GM18858 (cell line): ENCODE measurements around the gene FOXC1.

Experiments
- ATAC-seq: cut with Tn5 transposase; IDR thresholded peaks from one replicate; pipeline ENCODE4 v1.9.1; 2021; ENCODE audit not compliant: unreplicated experiment

FOXC1 gene

GRCh38 chr6:1584146-1584545 is 25.6 kb upstream of the FOXC1 start:
- ATAC-seq = no peak

- no peak for ATAC-seq
Observed at GRCh38 chr6:1584996-1585668, 24.6 kb upstream of the FOXC1 start.

- ATAC-seq = no peak
Observed at GRCh38 chr6:1585669-1586049, 24.1 kb upstream of the FOXC1 start.

GRCh38 chr6:1586256-1586655 is 23.5 kb upstream of the FOXC1 start:
- no peak for ATAC-seq

GRCh38 chr6:1586861-1587450 is 22.8 kb upstream of the FOXC1 start:
- no peak for ATAC-seq

GRCh38 chr6:1587546-1587945 is 22.2 kb upstream of the FOXC1 start:
- no peak for ATAC-seq

GRCh38 chr6:1587977-1588376 is 21.7 kb upstream of the FOXC1 start:
- ATAC-seq = no peak

- ATAC-seq = no peak
Observed at GRCh38 chr6:1589208-1589607, 20.5 kb upstream of the FOXC1 start.

- ATAC-seq = no peak
Observed at GRCh38 chr6:1590580-1590979, 19.1 kb upstream of the FOXC1 start.

- ATAC-seq = no peak
Observed at GRCh38 chr6:1591243-1591642, 18.5 kb upstream of the FOXC1 start.

GRCh38 chr6:1591926-1592325 is 17.8 kb upstream of the FOXC1 start:
- ATAC-seq = no peak

- no peak for ATAC-seq
Observed at GRCh38 chr6:1592852-1593251, 16.9 kb upstream of the FOXC1 start.

- ATAC-seq = no peak
Observed at GRCh38 chr6:1593286-1593957, 16.3 kb upstream of the FOXC1 start.

- ATAC-seq = no peak
Observed at GRCh38 chr6:1593958-1594314, 15.8 kb upstream of the FOXC1 start.

- no peak for ATAC-seq
Observed at GRCh38 chr6:1594445-1595200, 15.1 kb upstream of the FOXC1 start.

- no peak for ATAC-seq
Observed at GRCh38 chr6:1595271-1596087, 14.2 kb upstream of the FOXC1 start.

- ATAC-seq = no peak
Observed at GRCh38 chr6:1596088-1596852, 13.4 kb upstream of the FOXC1 start.

- ATAC-seq = no peak
Observed at GRCh38 chr6:1597121-1597744, 12.5 kb upstream of the FOXC1 start.

GRCh38 chr6:1597924-1598323 is 11.8 kb upstream of the FOXC1 start:
- no peak for ATAC-seq

GRCh38 chr6:1598433-1598832 is 11.3 kb upstream of the FOXC1 start:
- no peak for ATAC-seq
